GM19397 (cell line): ENCODE data around the gene SMC3.
"Not testable (repeated sequence)": the region's sequence is repeated elsewhere in the genome, so short reads cannot be mapped to it uniquely, and the experiment has no call there.

Experiments used
- ATAC-seq: cut with Tn5 transposase; IDR thresholded peaks from one replicate; pipeline ENCODE4 v1.9.1; 2021; ENCODE audit warnings: mild to moderate bottlenecking, moderate library complexity; ENCODE audit not compliant: unreplicated experiment

Gene SMC3

GRCh38 chr10:110619514-110620397 lies 52.3 kb downstream of the SMC3 start:
- no peak for ATAC-seq

GRCh38 chr10:110620398-110620719 lies 52.9 kb downstream of the SMC3 start:
- no peak for ATAC-seq

GRCh38 chr10:110623316-110623715 lies 55.8 kb downstream of the SMC3 start:
- not testable (repeated sequence) for ATAC-seq

- ATAC-seq = no peak
These were observed 57.9 kb downstream of the SMC3 start for GRCh38 chr10:110625356-110625894.

- ATAC-seq = no peak
These were observed 58.7 kb downstream of the SMC3 start for GRCh38 chr10:110625951-110626855.

GRCh38 chr10:110628161-110628560 lies 60.7 kb downstream of the SMC3 start:
- no peak for ATAC-seq

- ATAC-seq = no peak
These were observed 62.2 kb downstream of the SMC3 start for GRCh38 chr10:110629680-110630191.

- ATAC-seq = no peak
These were observed 64.4 kb downstream of the SMC3 start for GRCh38 chr10:110631934-110632333.

GRCh38 chr10:110632591-110633215 lies 65.2 kb downstream of the SMC3 start:
- ATAC-seq = no peak

GRCh38 chr10:110634527-110635209 lies 67.2 kb downstream of the SMC3 start:
- no peak for ATAC-seq

- ATAC-seq = no peak
These were observed 69.1 kb downstream of the SMC3 start for GRCh38 chr10:110636572-110636931.

- no peak for ATAC-seq
These were observed 69.5 kb downstream of the SMC3 start for GRCh38 chr10:110636932-110637557.

- ATAC-seq = no peak
These were observed 70.1 kb downstream of the SMC3 start for GRCh38 chr10:110637558-110638053.

- ATAC-seq = no peak
These were observed 70.8 kb downstream of the SMC3 start for GRCh38 chr10:110638319-110638718.

- ATAC-seq = not testable (repeated sequence)
These were observed 71.6 kb downstream of the SMC3 start for GRCh38 chr10:110639046-110639445.

GRCh38 chr10:110639858-110640257 lies 72.4 kb downstream of the SMC3 start:
- ATAC-seq = not testable (repeated sequence)

GRCh38 chr10:110641256-110641655 lies 73.8 kb downstream of the SMC3 start:
- ATAC-seq = no peak

GRCh38 chr10:110642204-110643034 lies 74.9 kb downstream of the SMC3 start:
- ATAC-seq = no peak
